ENCODE data around the gene NEBL. TPM values are rescaled to one million over a fixed set of nuclear protein-coding genes. Genes with fewer than 3 reads are reported as not detected.

The NEBL gene
- total RNA-seq, 2 experiments from 2014 or later, result not detected

DNA sequence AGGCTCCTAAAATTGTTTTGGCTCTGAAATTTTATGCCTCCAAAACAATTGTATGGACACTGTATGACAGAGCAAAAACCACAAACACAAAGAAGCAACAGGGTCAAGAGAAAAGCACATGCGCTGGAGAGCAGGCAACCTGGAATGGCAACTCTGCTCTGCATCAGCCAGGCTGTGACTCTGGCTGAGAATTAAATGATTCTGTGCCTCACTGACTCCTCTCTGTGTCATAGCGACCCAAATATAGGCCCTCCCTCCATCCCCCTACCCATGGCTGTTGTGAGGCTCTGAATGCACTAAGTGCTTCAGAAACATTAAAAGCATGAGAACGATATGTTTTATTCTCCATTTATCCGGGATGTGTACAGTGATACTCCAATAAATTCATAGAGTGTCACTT, 24.9 kb upstream of the NEBL start:
- Mint-ChIP-seq H3K27ac (no peak overlapping the region), H3K27me3 (ENCODE audit: low read depth) (no peaks in the 10 kb centered on the region), H3K4me3 (no peak overlapping the region), H3K36me3 (ENCODE audit: low read depth) (no peaks in the 10 kb centered on the region), H3K4me1 (ENCODE audit: low read depth) (no peaks in the 10 kb centered on the region), H3K9me3 (ENCODE audit: insufficient read depth) (no peaks in the 10 kb centered on the region)
- ChIA-PET CTCF (no interaction called here), POLR2A (no interaction called here)
- ATAC-seq (no peak), DNase-seq (no peak)

DNA sequence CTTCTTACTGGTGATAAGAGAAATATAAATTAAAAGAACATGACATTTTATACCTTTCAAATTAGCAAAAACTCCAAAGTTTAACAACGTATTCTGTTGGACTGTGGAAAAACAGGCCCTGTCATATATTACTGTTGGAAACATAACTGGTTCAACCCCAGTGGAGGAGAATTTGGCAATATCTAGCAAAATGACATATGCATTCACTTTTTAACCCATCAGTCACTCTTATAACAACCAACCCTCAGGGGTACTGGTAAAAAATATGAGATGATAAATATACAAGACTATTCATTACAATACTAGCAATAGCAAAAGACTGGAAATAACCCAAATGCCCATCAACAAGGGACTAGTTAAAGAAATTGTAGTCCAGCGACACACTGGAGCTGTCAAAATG, 22.9 kb upstream of the NEBL start:
- no peak overlapping the region for H3K4me3 Mint-ChIP-seq
- ChIA-PET POLR2A (no interaction called here), CTCF (no interaction called here)
- no peaks in the 10 kb centered on the region for H3K27me3 Mint-ChIP-seq (ENCODE audit: low read depth)
- no peaks in the 10 kb centered on the region for H3K9me3 Mint-ChIP-seq (ENCODE audit: insufficient read depth)
- no peak overlapping the region for H3K27ac Mint-ChIP-seq
- no peak for DNase-seq
- ATAC-seq, result no peak
- H3K4me1 Mint-ChIP-seq (ENCODE audit: low read depth), result no peaks in the 10 kb centered on the region
- no peaks in the 10 kb centered on the region for H3K36me3 Mint-ChIP-seq (ENCODE audit: low read depth)

GRCh38 chr10:20919481-20919880, 22.4 kb upstream of the NEBL start:
- ATAC-seq (no peak), DNase-seq (no peak)
- ChIA-PET CTCF (no interaction called here), POLR2A (no interaction called here)
- H3K27ac Mint-ChIP-seq, result no peak overlapping the region
- no peak overlapping the region for H3K4me3 Mint-ChIP-seq
- no peaks in the 10 kb centered on the region for H3K4me1 Mint-ChIP-seq (ENCODE audit: low read depth)
- no peaks in the 10 kb centered on the region for H3K27me3 Mint-ChIP-seq (ENCODE audit: low read depth)
- H3K36me3 Mint-ChIP-seq (ENCODE audit: low read depth), result no peaks in the 10 kb centered on the region
- H3K9me3 Mint-ChIP-seq (ENCODE audit: insufficient read depth), result no peaks in the 10 kb centered on the region

- Mint-ChIP-seq H3K36me3 (ENCODE audit: low read depth) (no peaks in the 10 kb centered on the region), H3K9me3 (ENCODE audit: insufficient read depth) (no peaks in the 10 kb centered on the region)
Measured at GRCh38 chr10:20916976-20917375, 19.9 kb upstream of the NEBL start.

GRCh38 chr10:20912969-20913368, 15.9 kb upstream of the NEBL start:
- no peaks in the 10 kb centered on the region for H3K27me3 Mint-ChIP-seq (ENCODE audit: low read depth)
- CTCF ChIA-PET, result no interaction called here
- no peak overlapping the region for H3K27ac Mint-ChIP-seq
- POLR2A ChIA-PET, result no interaction called here
- ATAC-seq, result no peak
- DNase-seq, result no peak
- no peaks in the 10 kb centered on the region for H3K4me1 Mint-ChIP-seq (ENCODE audit: low read depth)
- no peaks in the 10 kb centered on the region for H3K36me3 Mint-ChIP-seq (ENCODE audit: low read depth)
- no peak overlapping the region for H3K4me3 Mint-ChIP-seq
- no peaks in the 10 kb centered on the region for H3K9me3 Mint-ChIP-seq (ENCODE audit: insufficient read depth)

More at GRCh38 chr10:20916976-20917375, 19.9 kb upstream of the NEBL start:
- Mint-ChIP-seq H3K4me3 (no peak overlapping the region), H3K27ac (no peak overlapping the region), H3K4me1 (ENCODE audit: low read depth) (no peaks in the 10 kb centered on the region), H3K27me3 (ENCODE audit: low read depth) (no peaks in the 10 kb centered on the region)
- no peak for DNase-seq
- POLR2A ChIA-PET, result no interaction called here
- no peak for ATAC-seq
- CTCF ChIA-PET, result no interaction called here

- no peaks in the 10 kb centered on the region for H3K27me3 Mint-ChIP-seq (ENCODE audit: low read depth)
- ChIA-PET CTCF (no interaction called here), POLR2A (no interaction called here)
- no peak overlapping the region for H3K4me3 Mint-ChIP-seq
- H3K27ac Mint-ChIP-seq, result no peak overlapping the region
- no peaks in the 10 kb centered on the region for H3K36me3 Mint-ChIP-seq (ENCODE audit: low read depth)
- ATAC-seq (no peak), DNase-seq (no peak)
- H3K4me1 Mint-ChIP-seq (ENCODE audit: low read depth), result no peaks in the 10 kb centered on the region
- no peaks in the 10 kb centered on the region for H3K9me3 Mint-ChIP-seq (ENCODE audit: insufficient read depth)
Measured at GRCh38 chr10:20911626-20912025, 14.5 kb upstream of the NEBL start.

DNA sequence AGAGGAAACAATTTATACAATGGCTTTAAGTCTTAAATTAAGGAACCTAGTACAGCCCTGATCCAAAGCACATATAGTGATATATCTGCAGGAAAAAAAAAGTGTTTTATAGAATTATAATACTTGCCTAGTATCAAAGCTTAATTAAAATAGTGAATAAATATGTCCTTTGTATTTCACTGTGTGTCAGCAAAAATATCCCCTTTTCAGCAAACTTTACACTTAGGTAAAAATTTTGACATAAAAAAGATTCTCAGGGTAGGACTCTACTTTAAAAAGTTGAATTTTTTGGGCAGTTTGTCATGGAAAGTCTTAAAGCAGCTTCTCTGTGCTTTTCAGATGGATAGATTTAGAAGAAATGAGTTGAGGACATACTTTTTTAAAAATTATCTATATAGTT, 12.7 kb upstream of the NEBL start:
- ATAC-seq, result no peak
- DNase-seq, result no peak
- ChIA-PET POLR2A (no interaction called here), CTCF (no interaction called here)
- Mint-ChIP-seq H3K4me1 (ENCODE audit: low read depth) (no peaks in the 10 kb centered on the region), H3K36me3 (ENCODE audit: low read depth) (no peaks in the 10 kb centered on the region), H3K27me3 (ENCODE audit: low read depth) (no peaks in the 10 kb centered on the region), H3K9me3 (ENCODE audit: insufficient read depth) (no peaks in the 10 kb centered on the region), H3K27ac (no peak overlapping the region), H3K4me3 (no peak overlapping the region)

DNA sequence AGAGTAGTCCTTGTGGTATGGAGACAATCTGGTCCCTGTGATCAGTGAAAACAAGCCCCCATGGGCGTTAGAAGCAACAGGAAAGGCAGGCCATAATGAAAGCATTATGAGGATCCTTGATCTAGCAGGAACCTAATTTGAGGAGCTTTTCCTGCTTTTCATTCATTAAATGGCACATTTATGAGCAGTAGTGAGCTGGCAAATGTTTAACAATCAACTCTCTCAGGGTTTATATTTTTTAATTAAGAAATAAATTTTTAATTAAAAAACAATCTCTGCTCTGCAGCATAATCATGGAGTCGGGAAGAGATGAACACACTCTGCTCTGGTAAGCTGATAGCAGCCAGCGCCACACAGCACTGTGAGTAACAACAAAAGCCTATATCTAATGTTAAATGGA, 11.3 kb upstream of the NEBL start:
- H3K36me3 Mint-ChIP-seq (ENCODE audit: low read depth), result no peaks in the 10 kb centered on the region
- no peak for ATAC-seq
- H3K9me3 Mint-ChIP-seq (ENCODE audit: insufficient read depth), result no peaks in the 10 kb centered on the region
- no peak overlapping the region for H3K27ac Mint-ChIP-seq
- H3K4me3 Mint-ChIP-seq, result no peak overlapping the region
- no peaks in the 10 kb centered on the region for H3K27me3 Mint-ChIP-seq (ENCODE audit: low read depth)
- ChIA-PET CTCF (no interaction called here), POLR2A (no interaction called here)
- H3K4me1 Mint-ChIP-seq (ENCODE audit: low read depth), result no peaks in the 10 kb centered on the region
- DNase-seq, result no peak

GRCh38 chr10:20903635-20904390, 6.7 kb upstream of the NEBL start:
- POLR2A ChIA-PET, result no interaction called here
- Mint-ChIP-seq H3K27me3 (ENCODE audit: low read depth) (no peaks in the 10 kb centered on the region), H3K36me3 (ENCODE audit: low read depth) (no peaks in the 10 kb centered on the region), H3K9me3 (ENCODE audit: insufficient read depth) (no peaks in the 10 kb centered on the region), H3K4me3 (no peak overlapping the region), H3K4me1 (ENCODE audit: low read depth) (no peaks in the 10 kb centered on the region), H3K27ac (no peak overlapping the region)
- CTCF ChIA-PET, result no interaction called here
- DNase-seq (no peak), ATAC-seq (no peak)

- no peak for ATAC-seq
- POLR2A ChIA-PET, result no interaction called here
- Mint-ChIP-seq H3K27me3 (ENCODE audit: low read depth) (no peaks in the 10 kb centered on the region), H3K4me3 (no peak overlapping the region), H3K36me3 (ENCODE audit: low read depth) (no peaks in the 10 kb centered on the region), H3K4me1 (ENCODE audit: low read depth) (no peaks in the 10 kb centered on the region), H3K9me3 (ENCODE audit: insufficient read depth) (no peaks in the 10 kb centered on the region), H3K27ac (no peak overlapping the region)
- DNase-seq, result no peak
- CTCF ChIA-PET, result no interaction called here
Measured at GRCh38 chr10:20901110-20901509, 4.0 kb upstream of the NEBL start.

- H3K27ac Mint-ChIP-seq, result no peak overlapping the region
- no peaks in the 10 kb centered on the region for H3K27me3 Mint-ChIP-seq (ENCODE audit: low read depth)
- no peaks in the 10 kb centered on the region for H3K4me1 Mint-ChIP-seq (ENCODE audit: low read depth)
- no peak overlapping the region for H3K4me3 Mint-ChIP-seq
- H3K9me3 Mint-ChIP-seq (ENCODE audit: insufficient read depth), result no peaks in the 10 kb centered on the region
- ChIA-PET POLR2A (no interaction called here), CTCF (no interaction called here)
- no peaks in the 10 kb centered on the region for H3K36me3 Mint-ChIP-seq (ENCODE audit: low read depth)
- ATAC-seq (no peak), DNase-seq (no peak)
Measured at GRCh38 chr10:20898866-20899535, 1.9 kb upstream of the NEBL start.

- ATAC-seq (no peak), DNase-seq (no peak)
- H3K27ac Mint-ChIP-seq, result no peak overlapping the region
- no peaks in the 10 kb centered on the region for H3K4me1 Mint-ChIP-seq (ENCODE audit: low read depth)
- H3K4me3 Mint-ChIP-seq, result no peak overlapping the region
- no peaks in the 10 kb centered on the region for H3K36me3 Mint-ChIP-seq (ENCODE audit: low read depth)
- H3K9me3 Mint-ChIP-seq (ENCODE audit: insufficient read depth), result no peaks in the 10 kb centered on the region
- H3K27me3 Mint-ChIP-seq (ENCODE audit: low read depth), result no peaks in the 10 kb centered on the region
- ChIA-PET POLR2A (no interaction called here), CTCF (no interaction called here)
Measured at GRCh38 chr10:20893297-20893696, 3.8 kb downstream of the NEBL start.

DNA sequence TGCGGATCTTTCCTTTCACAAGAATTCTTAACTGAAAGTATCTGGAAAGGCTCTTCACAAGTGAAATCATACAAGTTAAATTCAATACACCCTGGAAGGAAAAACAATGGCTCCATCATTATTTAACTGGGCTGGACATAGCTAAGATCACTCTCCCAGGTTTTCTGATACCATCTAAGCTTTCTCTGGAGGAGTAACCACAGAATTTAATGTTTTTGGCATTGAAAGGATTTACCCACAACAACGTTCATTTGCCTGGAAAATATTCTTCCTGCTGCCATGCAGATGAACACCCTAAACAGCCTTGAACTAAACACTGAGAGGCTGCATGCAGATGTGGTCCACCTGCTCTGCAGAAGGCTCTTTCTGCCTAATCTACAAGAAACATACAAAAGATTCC, 4.3 kb downstream of the NEBL start:
- Mint-ChIP-seq H3K27ac (no peak overlapping the region), H3K4me3 (no peak overlapping the region), H3K27me3 (ENCODE audit: low read depth) (no peaks in the 10 kb centered on the region), H3K4me1 (ENCODE audit: low read depth) (no peaks in the 10 kb centered on the region), H3K36me3 (ENCODE audit: low read depth) (no peaks in the 10 kb centered on the region), H3K9me3 (ENCODE audit: insufficient read depth) (no peaks in the 10 kb centered on the region)
- POLR2A ChIA-PET, result no interaction called here
- no peak for DNase-seq
- ATAC-seq, result no peak
- CTCF ChIA-PET, result no interaction called here
